RWPE2 (cell line): Measurements from ENCODE around the gene AHCYL1.

ENCODE experiments used
- ATAC-seq: fragments of 200-7000 bp; cut with Tn5 transposase; 3 replicates; pipeline ENCODE4 v1.9.1; 2021; ENCODE audit warnings: low read depth
- DNase-seq: peaks from one replicate; pipeline ENCODE4 v3.0.0-alpha.2; 2020; ENCODE audit warnings: low spot score
- H3K27ac ChIP-seq: fragments of 450-650 bp; 2 replicates; pipeline ENCODE4 v1.5.1; 2017; ENCODE audit warnings: mild to moderate bottlenecking; ENCODE audit not compliant: poor library complexity, severe bottlenecking
- H3K27me3 ChIP-seq: fragments of 250-450 bp; sonication (Bioruptor Pico); 2 replicates; pipeline ENCODE4 v1.5.1; 2021; ENCODE audit warnings: mild to moderate bottlenecking, moderate library complexity; ENCODE audit not compliant: insufficient read depth, poor library complexity, severe bottlenecking
- H3K36me3 ChIP-seq: fragments of 250-450 bp; sonication (Bioruptor Pico); 2 replicates; pipeline ENCODE4 v1.5.1; 2020; ENCODE audit warnings: low read depth, mild to moderate bottlenecking, moderate library complexity
- H3K4me1 ChIP-seq: fragments of 250-450 bp; sonication (Bioruptor Pico); 2 replicates; pipeline ENCODE4 v1.5.1; 2021; ENCODE audit warnings: mild to moderate bottlenecking, moderate library complexity; ENCODE audit not compliant: insufficient read depth, poor library complexity, severe bottlenecking
- H3K4me3 ChIP-seq: fragments of 250-450 bp; sonication (Bioruptor Pico); 2 replicates; pipeline ENCODE4 v1.5.1; 2021; ENCODE audit warnings: mild to moderate bottlenecking, moderate library complexity; ENCODE audit not compliant: severe bottlenecking
- H3K9me3 ChIP-seq: fragments of 250-450 bp; sonication (Bioruptor Pico); 2 replicates; pipeline ENCODE4 v1.5.1; 2021; ENCODE audit warnings: mild to moderate bottlenecking, moderate library complexity; ENCODE audit not compliant: severe bottlenecking
- CTCF ChIP-seq: fragments of 450-650 bp; IDR thresholded peaks from one replicate; pipeline ENCODE4 v1.5.1; 2017; ENCODE audit warnings: mild to moderate bottlenecking, moderate library complexity; ENCODE audit not compliant: poor library complexity, severe bottlenecking

Gene AHCYL1

GRCh38 chr1:109997867-109998229, 13.3 kb downstream of the AHCYL1 start:
- Histone ChIP-seq H3K4me3 (no peak overlapping the region), H3K9me3 (no peaks in the 10 kb centered on the region), H3K27ac (no peak overlapping the region), H3K27me3 (no peaks in the 10 kb centered on the region), H3K4me1 (peaks cover 31% of the 10 kb centered on the region), H3K36me3 (peaks cover 12% of the 10 kb centered on the region)
- ATAC-seq (peak; percentile 28; the same call in 1 of the 3 replicates), DNase-seq (no peak)
- TF ChIP-seq CTCF: no peak

GRCh38 chr1:110002695-110003094, 18.1 kb downstream of the AHCYL1 start:
- Histone ChIP-seq H3K27ac (peak overlapping the region; percentile 86), H3K4me3 (no peak overlapping the region), H3K27me3 (no peaks in the 10 kb centered on the region), H3K9me3 (no peaks in the 10 kb centered on the region), H3K36me3 (no peaks in the 10 kb centered on the region), H3K4me1 (peaks cover 42% of the 10 kb centered on the region)
- ATAC-seq (no peak), DNase-seq (no peak)
- no peak for TF ChIP-seq CTCF

- no peak overlapping the region for H3K4me3 ChIP-seq
- TF ChIP-seq CTCF: no peak
- H3K27me3 ChIP-seq: no peaks in the 10 kb centered on the region
- peak; percentile 93 for DNase-seq
- peaks cover 37% of the 10 kb centered on the region for H3K4me1 ChIP-seq
- peak; percentile 96 for ATAC-seq
- peak overlapping the region; percentile 86 for H3K27ac ChIP-seq
- peaks cover 4% of the 10 kb centered on the region for H3K36me3 ChIP-seq
- no peaks in the 10 kb centered on the region for H3K9me3 ChIP-seq
Observed at GRCh38 chr1:110003747-110004428, 19.3 kb downstream of the AHCYL1 start.

- no peak for TF ChIP-seq CTCF
- Histone ChIP-seq H3K4me3 (no peak overlapping the region), H3K27me3 (no peaks in the 10 kb centered on the region), H3K9me3 (no peaks in the 10 kb centered on the region), H3K4me1 (peaks cover 37% of the 10 kb centered on the region), H3K27ac (peak overlapping the region; percentile 86), H3K36me3 (peaks cover 11% of the 10 kb centered on the region)
- DNase-seq (no peak), ATAC-seq (0 out of 3 replicates have a peak, but pooled peaks have one; percentile 1)
Observed at GRCh38 chr1:110004583-110004982, 20.0 kb downstream of the AHCYL1 start.

GRCh38 chr1:110005971-110006370, 21.4 kb downstream of the AHCYL1 start:
- no peak overlapping the region for H3K4me3 ChIP-seq
- peaks cover 37% of the 10 kb centered on the region for H3K4me1 ChIP-seq
- no peak for TF ChIP-seq CTCF
- no peak for DNase-seq
- ATAC-seq: no peak
- H3K27ac ChIP-seq: no peak overlapping the region
- no peaks in the 10 kb centered on the region for H3K9me3 ChIP-seq
- peaks cover 25% of the 10 kb centered on the region for H3K36me3 ChIP-seq
- H3K27me3 ChIP-seq: no peaks in the 10 kb centered on the region
